GM20000 (cell line): ENCODE data around the gene CACHD1.

Experiments used
- DNase-seq: peaks from one replicate; pipeline ENCODE4 v3.0.0; 2012; ENCODE audit warnings: low spot score
- CTCF ChIP-seq: IDR thresholded peaks from 2 replicates; pipeline ENCODE4 v1.5.1; 2012; ENCODE audit warnings: mild to moderate bottlenecking, control low read depth; ENCODE audit errors: extremely low read depth, missing control alignments

Gene CACHD1

GRCh38 chr1:64469977-64470664 is at the start of gene CACHD1:
Gene CACHD1 (plus strand): TSS chr1:64470129. CDS start chr1:64470745, 616 bp downstream.
- no peak for TF ChIP-seq CTCF
- peak; percentile 77 for DNase-seq

DNA sequence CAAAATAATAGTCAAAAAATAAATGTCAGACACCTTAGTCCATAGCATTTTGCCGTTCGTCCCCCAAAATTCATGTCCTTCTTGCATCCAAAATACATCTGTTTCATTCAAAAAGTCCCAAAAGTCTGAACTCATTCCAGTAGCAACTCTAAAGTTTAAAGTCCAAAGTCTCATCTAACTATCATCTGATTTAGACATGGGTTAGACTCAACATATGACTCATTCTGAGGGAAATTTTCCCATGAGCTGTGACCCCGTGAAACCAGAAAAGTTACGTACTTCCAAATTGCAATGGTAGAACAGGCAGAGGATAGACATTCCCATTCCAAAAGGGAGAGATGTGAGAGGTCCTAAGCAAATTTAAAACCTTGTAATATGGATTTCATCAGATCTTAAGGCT is 48.6 kb upstream of the CACHD1 start:
- no peak for TF ChIP-seq CTCF
- no peak for DNase-seq

- no peak for DNase-seq
- no peak for TF ChIP-seq CTCF
These were observed 46.4 kb upstream of the CACHD1 start for GRCh38 chr1:64423526-64423925.

DNA sequence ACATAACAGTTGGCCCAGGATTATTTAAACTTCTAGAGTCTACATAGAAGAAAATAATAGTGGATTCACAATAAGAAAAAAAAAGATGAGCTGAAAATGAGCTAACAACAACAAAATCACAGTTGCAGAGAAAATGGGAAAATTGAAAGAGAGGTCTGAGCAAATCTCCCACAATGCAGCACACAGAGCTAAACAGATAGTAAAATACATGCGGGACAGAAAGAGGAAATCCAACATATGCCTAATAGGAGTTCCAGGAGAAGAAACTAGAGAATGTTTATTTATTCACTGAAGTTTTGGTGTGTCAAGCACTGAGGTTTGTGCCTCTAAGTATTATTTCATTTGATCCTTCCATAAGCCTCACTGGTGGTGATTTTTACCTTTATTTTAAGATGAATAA is 45.5 kb upstream of the CACHD1 start:
- TF ChIP-seq CTCF = no peak
- DNase-seq = no peak

- no peak for TF ChIP-seq CTCF
- DNase-seq = no peak
These were observed 44.4 kb upstream of the CACHD1 start for GRCh38 chr1:64425521-64425920.

DNA sequence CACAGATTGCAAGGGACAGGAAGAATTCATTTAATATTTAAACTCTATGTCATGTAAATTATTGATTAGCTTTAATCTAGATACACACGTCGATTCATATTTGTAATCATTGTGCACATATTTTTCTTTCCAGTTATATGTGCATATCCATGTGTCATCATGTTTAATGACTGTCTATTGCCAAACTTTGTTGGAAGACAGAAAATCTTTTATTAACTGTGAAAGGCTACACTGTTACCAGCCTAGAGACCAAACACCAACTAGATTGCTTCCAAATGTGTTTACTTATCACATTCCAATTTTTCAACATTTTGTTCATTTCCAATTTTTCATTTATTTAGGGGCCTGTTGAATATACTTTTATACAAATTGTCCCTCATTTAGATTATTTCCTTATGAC is 43.2 kb upstream of the CACHD1 start:
- DNase-seq = no peak
- TF ChIP-seq CTCF = no peak

GRCh38 chr1:64427879-64428278 is 42.0 kb upstream of the CACHD1 start:
- DNase-seq = no peak
- no peak for TF ChIP-seq CTCF
